IPS-20b (cell line): ENCODE measurements around the gene DLG2.

Experiments used
- H3K27ac ChIP-seq: one replicate; pipeline ENCODE4 v1.5.1; 2013; ENCODE audit warnings: low read length
- H3K27me3 ChIP-seq: 2 replicates; pipeline ENCODE4 v1.6.1; 2013; ENCODE audit warnings: mild to moderate bottlenecking, low read length, inconsistent platforms; ENCODE audit not compliant: insufficient read depth
- H3K36me3 ChIP-seq: 2 replicates; pipeline ENCODE4 v1.6.1; 2013; ENCODE audit warnings: low read depth, mild to moderate bottlenecking, inconsistent platforms, low read length, moderate library complexity; ENCODE audit not compliant: insufficient read depth
- H3K4me1 ChIP-seq: 2 replicates; pipeline ENCODE4 v1.6.1; 2013; ENCODE audit warnings: mild to moderate bottlenecking, control low read depth, inconsistent platforms, low read length, moderate library complexity; ENCODE audit not compliant: insufficient read depth
- H3K4me3 ChIP-seq: 2 replicates; pipeline ENCODE4 v1.5.1; 2013; ENCODE audit warnings: mild to moderate bottlenecking, low read length, inconsistent platforms
- H3K9ac ChIP-seq: 2 replicates; pipeline ENCODE4 v1.6.1; 2013; ENCODE audit warnings: low read depth, mild to moderate bottlenecking, inconsistent platforms, low read length, moderate library complexity
- H3K9me3 ChIP-seq: 2 replicates; pipeline ENCODE4 v1.6.1; 2013; ENCODE audit warnings: mild to moderate bottlenecking, low read depth, low read length, inconsistent platforms; ENCODE audit not compliant: insufficient read depth

The DLG2 gene

DNA sequence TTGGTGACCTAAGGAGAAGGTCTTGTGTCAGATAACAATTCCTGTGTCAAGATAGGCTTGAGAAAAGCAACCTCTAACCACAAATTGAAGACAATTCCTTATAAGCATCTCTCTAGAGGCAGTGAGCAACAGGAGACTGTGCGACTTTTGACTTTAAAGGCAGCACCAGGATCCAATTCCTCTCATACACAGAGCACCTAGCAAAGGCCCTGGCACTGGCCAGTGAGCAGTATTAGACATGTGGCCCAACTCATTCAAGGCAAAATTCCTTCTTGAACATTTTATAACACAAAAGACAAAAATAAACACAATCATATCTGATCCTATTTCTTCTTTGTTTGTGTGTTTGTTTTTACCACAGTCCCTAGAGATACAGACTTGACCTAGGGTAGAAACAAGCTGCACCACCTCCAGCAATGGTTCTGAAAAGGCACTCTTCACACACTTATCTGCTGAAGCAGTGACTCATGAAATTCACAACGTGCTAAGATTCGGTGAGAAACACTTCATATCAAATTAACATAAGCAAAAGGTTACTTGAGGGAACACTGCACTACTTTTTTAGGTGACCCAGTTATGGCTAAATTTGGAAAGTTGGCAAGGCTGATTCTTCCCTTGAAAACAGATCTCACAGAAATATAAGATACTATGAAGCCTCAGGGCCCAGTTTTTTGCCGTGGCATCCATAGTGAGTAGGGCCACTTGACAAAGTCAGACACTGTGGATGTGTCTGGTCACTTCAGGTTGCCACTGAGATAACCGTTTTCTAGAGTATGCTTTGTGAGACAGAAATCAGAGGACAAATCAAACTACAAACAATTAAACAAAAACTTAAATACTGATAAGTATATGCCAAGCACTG lies 1018.9 kb downstream of the DLG2 start:
- no peak overlapping the region for H3K27ac ChIP-seq
- H3K27me3 ChIP-seq, result no peaks in the 10 kb centered on the region
- no peak overlapping the region for H3K9ac ChIP-seq

DNA sequence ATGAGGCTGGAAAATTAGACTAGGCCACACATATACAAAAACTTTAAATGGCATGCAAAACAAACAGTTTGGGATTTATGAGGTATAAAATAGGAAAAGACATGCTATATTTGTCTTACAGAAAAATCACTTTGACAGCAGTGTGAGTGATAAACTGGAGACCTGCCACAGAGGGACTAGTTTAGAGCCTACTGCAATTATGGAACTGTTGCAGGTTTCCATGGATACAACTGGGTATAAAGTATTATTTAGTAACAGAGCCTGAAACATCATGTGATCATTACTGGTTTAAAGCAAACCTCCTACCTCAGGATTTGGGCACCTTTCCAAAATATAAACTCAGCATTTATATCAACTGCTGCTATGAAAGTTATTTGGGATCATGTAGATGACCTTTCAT lies 1032.5 kb downstream of the DLG2 start:
- no peaks in the 10 kb centered on the region for H3K4me1 ChIP-seq
- H3K9ac ChIP-seq, result no peak overlapping the region
- no peaks in the 10 kb centered on the region for H3K9me3 ChIP-seq
- no peak overlapping the region for H3K4me3 ChIP-seq
- H3K36me3 ChIP-seq, result no peaks in the 10 kb centered on the region
- H3K27ac ChIP-seq, result no peak overlapping the region
- H3K27me3 ChIP-seq, result no peaks in the 10 kb centered on the region

More for the DNA sequence above, 1018.9 kb downstream of the DLG2 start:
- no peaks in the 10 kb centered on the region for H3K9me3 ChIP-seq
- no peaks in the 10 kb centered on the region for H3K36me3 ChIP-seq
- no peak overlapping the region for H3K4me3 ChIP-seq
- no peaks in the 10 kb centered on the region for H3K4me1 ChIP-seq

GRCh38 chr11:84590106-84590505 lies 1037.0 kb downstream of the DLG2 start:
- H3K9ac ChIP-seq, result no peak overlapping the region
- H3K27ac ChIP-seq, result no peak overlapping the region
- no peaks in the 10 kb centered on the region for H3K27me3 ChIP-seq
- no peak overlapping the region for H3K4me3 ChIP-seq
- no peaks in the 10 kb centered on the region for H3K36me3 ChIP-seq
- H3K9me3 ChIP-seq, result no peaks in the 10 kb centered on the region
- no peaks in the 10 kb centered on the region for H3K4me1 ChIP-seq

- H3K9ac ChIP-seq, result no peak overlapping the region
- no peaks in the 10 kb centered on the region for H3K9me3 ChIP-seq
- H3K4me1 ChIP-seq, result no peaks in the 10 kb centered on the region
- no peaks in the 10 kb centered on the region for H3K27me3 ChIP-seq
- no peaks in the 10 kb centered on the region for H3K36me3 ChIP-seq
- H3K27ac ChIP-seq, result no peak overlapping the region
- no peak overlapping the region for H3K4me3 ChIP-seq
These were observed 1038.9 kb downstream of the DLG2 start for GRCh38 chr11:84588131-84588829.

DNA sequence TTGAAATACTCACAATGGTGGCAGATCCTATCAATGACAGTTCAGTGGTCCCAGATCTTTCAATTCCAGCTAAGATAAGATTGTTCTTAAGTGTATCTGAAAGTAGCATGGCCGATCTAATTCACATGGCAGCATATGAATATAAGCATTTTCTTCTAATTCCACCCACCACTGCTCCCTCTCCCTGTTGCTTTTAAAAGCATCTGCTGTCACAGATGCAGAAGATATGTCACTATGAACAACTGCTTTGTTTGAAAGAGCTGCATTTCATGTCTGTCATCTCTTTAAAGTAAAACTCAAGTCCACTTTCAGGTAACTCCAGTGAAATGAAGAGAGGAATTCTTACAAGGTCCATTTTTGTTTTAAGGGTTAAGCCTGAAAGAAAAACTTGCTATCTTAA lies 1044.0 kb downstream of the DLG2 start:
- Histone ChIP-seq H3K4me3 (no peak overlapping the region), H3K27ac (no peak overlapping the region), H3K9me3 (peaks cover under 1% of the 10 kb centered on the region; the same call in 1 of the 2 replicates), H3K27me3 (no peaks in the 10 kb centered on the region), H3K36me3 (no peaks in the 10 kb centered on the region), H3K4me1 (no peaks in the 10 kb centered on the region), H3K9ac (no peak overlapping the region)

- H3K9me3 ChIP-seq, result peaks cover 10% of the 10 kb centered on the region; the same call in 1 of the 2 replicates
- H3K27ac ChIP-seq, result no peak overlapping the region
- no peaks in the 10 kb centered on the region for H3K4me1 ChIP-seq
- no peak overlapping the region for H3K9ac ChIP-seq
- H3K4me3 ChIP-seq, result no peak overlapping the region
- H3K36me3 ChIP-seq, result no peaks in the 10 kb centered on the region
- no peaks in the 10 kb centered on the region for H3K27me3 ChIP-seq
These were observed 1046.1 kb downstream of the DLG2 start for GRCh38 chr11:84581083-84581482.

DNA sequence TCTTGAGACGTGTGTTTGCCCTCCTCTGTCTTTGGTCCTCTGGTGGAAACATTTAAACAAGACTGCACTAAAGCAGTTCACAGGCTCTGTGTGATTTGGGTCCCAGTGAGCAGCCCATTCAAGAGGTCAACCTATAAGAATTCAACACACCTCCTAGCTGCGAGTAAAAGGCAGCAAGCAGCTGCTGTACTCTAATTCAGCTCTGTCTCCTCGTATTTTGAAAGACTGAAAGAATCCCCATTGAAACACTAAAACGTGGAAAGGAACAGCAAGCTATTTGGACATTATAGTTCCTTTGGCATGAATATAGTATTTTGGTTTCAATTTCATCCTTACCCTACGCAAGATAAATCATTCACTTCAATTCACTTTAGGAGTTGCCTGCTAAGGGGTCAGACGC lies 1046.7 kb downstream of the DLG2 start:
- Histone ChIP-seq H3K9ac (no peak overlapping the region), H3K4me3 (no peak overlapping the region), H3K4me1 (no peaks in the 10 kb centered on the region), H3K9me3 (peaks cover 10% of the 10 kb centered on the region; the same call in 1 of the 2 replicates), H3K27ac (no peak overlapping the region), H3K36me3 (no peaks in the 10 kb centered on the region), H3K27me3 (no peaks in the 10 kb centered on the region)

- Histone ChIP-seq H3K9ac (no peak overlapping the region), H3K36me3 (no peaks in the 10 kb centered on the region), H3K4me1 (no peaks in the 10 kb centered on the region), H3K9me3 (peaks cover 10% of the 10 kb centered on the region; the same call in 1 of the 2 replicates), H3K27ac (no peak overlapping the region), H3K27me3 (no peaks in the 10 kb centered on the region), H3K4me3 (no peak overlapping the region)
These were observed 1053.3 kb downstream of the DLG2 start for GRCh38 chr11:84573868-84574267.

- no peak overlapping the region for H3K27ac ChIP-seq
- H3K9ac ChIP-seq, result no peak overlapping the region
- no peaks in the 10 kb centered on the region for H3K36me3 ChIP-seq
- H3K9me3 ChIP-seq, result no peaks in the 10 kb centered on the region
- no peaks in the 10 kb centered on the region for H3K27me3 ChIP-seq
- no peak overlapping the region for H3K4me3 ChIP-seq
- no peaks in the 10 kb centered on the region for H3K4me1 ChIP-seq
These were observed 1060.5 kb downstream of the DLG2 start for GRCh38 chr11:84566671-84567070.

- H3K9me3 ChIP-seq, result no peaks in the 10 kb centered on the region
- no peaks in the 10 kb centered on the region for H3K27me3 ChIP-seq
- H3K9ac ChIP-seq, result no peak overlapping the region
- no peaks in the 10 kb centered on the region for H3K36me3 ChIP-seq
- no peak overlapping the region for H3K4me3 ChIP-seq
- no peak overlapping the region for H3K27ac ChIP-seq
- no peaks in the 10 kb centered on the region for H3K4me1 ChIP-seq
These were observed 1062.3 kb downstream of the DLG2 start for GRCh38 chr11:84564867-84565184.

DNA sequence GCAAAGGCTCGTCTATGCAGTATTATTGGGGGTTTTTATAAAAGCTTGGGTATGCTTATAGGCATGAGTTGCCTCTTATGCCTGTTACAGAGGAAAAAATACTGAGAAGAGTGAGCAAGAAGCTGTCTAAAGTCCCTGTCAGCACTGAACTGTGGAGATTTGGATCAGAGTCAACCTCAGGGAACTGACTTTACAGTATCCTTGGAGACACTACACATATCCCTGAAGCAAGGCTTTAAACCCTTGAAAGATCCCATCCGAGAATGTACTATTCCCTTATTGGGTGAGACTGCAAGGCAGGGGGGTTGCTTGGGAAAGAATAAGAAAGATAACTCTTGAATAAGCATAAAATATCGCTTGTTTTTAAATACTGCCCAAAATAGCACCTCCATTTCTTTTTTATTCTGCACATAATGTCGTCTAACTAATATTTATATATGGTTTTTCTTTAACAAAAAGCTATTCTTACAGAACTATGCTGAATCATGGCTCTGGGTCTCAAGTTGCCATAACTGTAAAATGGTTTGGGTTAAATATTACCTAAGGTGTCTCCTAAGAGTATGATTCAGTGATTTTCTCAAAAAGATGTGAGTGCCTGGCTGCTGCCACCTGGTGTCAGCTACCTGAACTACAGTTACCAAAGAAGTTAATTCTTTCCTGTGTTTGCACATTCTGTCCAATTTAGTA lies 1062.8 kb downstream of the DLG2 start:
- no peak overlapping the region for H3K9ac ChIP-seq
- no peaks in the 10 kb centered on the region for H3K27me3 ChIP-seq
- no peak overlapping the region for H3K27ac ChIP-seq
- H3K4me1 ChIP-seq, result no peaks in the 10 kb centered on the region
- no peaks in the 10 kb centered on the region for H3K9me3 ChIP-seq
- H3K36me3 ChIP-seq, result no peaks in the 10 kb centered on the region
- H3K4me3 ChIP-seq, result no peak overlapping the region
